HEK293 (cell line): Measurements from ENCODE around the gene IGLON5.

Experiments used
- CTCF ChIA-PET: fragments of 350-600 bp; formaldehyde crosslinking; extraction: SDS; loops from one replicate; lab custom pipeline; 2021; ENCODE audit warnings: antibody characterized with exemption; lab: Yijun Ruan, JAX
- POLR2A ChIA-PET: fragments of 300-600 bp; formaldehyde crosslinking; extraction: SDS; loops from one replicate; lab custom pipeline; 2020; ENCODE audit warnings: antibody characterized with exemption, inconsistent platforms; lab: Yijun Ruan, JAX
- H3K27ac ChIP-seq: fragments of 200-500 bp; sonication (Bioruptor generic); 2 replicates; pipeline ENCODE4 v1.5.1; 2014; ENCODE audit warnings: low read depth, low read length, control low read depth, inconsistent platforms; ENCODE audit errors: extremely low read depth
- H3K36me3 ChIP-seq, 2 experiments: fragments of 200-500 bp in 1 of 2; sonication (Bioruptor generic) in 1 of 2; 1 replicate in 1 of 2; 2 replicates in 1 of 2; pipeline ENCODE4 v1.5.1; 2014 to 2017; ENCODE audit warnings: inconsistent platforms in 2 of 2, low read length in 2 of 2; ENCODE audit not compliant: control insufficient read depth in 2 of 2, insufficient read depth in 1 of 2
- H3K4me1 ChIP-seq: fragments of 200-500 bp; sonication (Bioruptor generic); 2 replicates; pipeline ENCODE4 v1.5.1; 2014; ENCODE audit warnings: mild to moderate bottlenecking, low read length, inconsistent platforms; ENCODE audit not compliant: control insufficient read depth, insufficient read depth
- H3K4me3 ChIP-seq: 2 replicates; pipeline ENCODE4 v1.5.1; 2011; ENCODE audit warnings: low read depth, mild to moderate bottlenecking, control low read depth, low read length, moderate library complexity
- H3K9me3 ChIP-seq: fragments of 200-500 bp; sonication (Bioruptor generic); 2 replicates; pipeline ENCODE4 v1.5.1; 2014; ENCODE audit warnings: low read depth, low read length, inconsistent platforms; ENCODE audit not compliant: control insufficient read depth, insufficient read depth
- KLF1 ChIP-seq: fragments of 450-650 bp; formaldehyde crosslinking; IDR thresholded peaks from 2 replicates; pipeline ENCODE4 v1.5.1; 2016; ENCODE audit warnings: missing biosample characterization, missing genetic modification characterization
- KLF7 ChIP-seq: fragments of 450-650 bp; formaldehyde crosslinking; IDR thresholded peaks from 2 replicates; pipeline ENCODE4 v1.5.1; 2016; ENCODE audit warnings: missing biosample characterization, missing genetic modification characterization, borderline replicate concordance
- OSR2 ChIP-seq: fragments of 450-650 bp; formaldehyde crosslinking; IDR thresholded peaks from 2 replicates; pipeline ENCODE4 v1.5.1; 2016; ENCODE audit warnings: missing biosample characterization, missing genetic modification characterization
- SP7 ChIP-seq: fragments of 450-650 bp; formaldehyde crosslinking; IDR thresholded peaks from 2 replicates; pipeline ENCODE4 v1.5.1; 2016; ENCODE audit warnings: missing biosample characterization, missing genetic modification characterization
- ZNF157 ChIP-seq: fragments of 450-650 bp; formaldehyde crosslinking; IDR thresholded peaks from 2 replicates; pipeline ENCODE4 v1.5.1; 2016; ENCODE audit warnings: missing biosample characterization, missing genetic modification characterization
- ZNF169 ChIP-seq: fragments of 450-650 bp; formaldehyde crosslinking; IDR thresholded peaks from 2 replicates; pipeline ENCODE4 v1.5.1; 2016; ENCODE audit warnings: missing biosample characterization, missing genetic modification characterization
- ZNF221 ChIP-seq: fragments of 450-650 bp; formaldehyde crosslinking; IDR thresholded peaks from 2 replicates; pipeline ENCODE4 v1.5.1; 2017; ENCODE audit warnings: missing biosample characterization, missing genetic modification characterization, borderline replicate concordance
- ZNF558 ChIP-seq: fragments of 450-650 bp; formaldehyde crosslinking; IDR thresholded peaks from 2 replicates; pipeline ENCODE4 v1.5.1; 2016; ENCODE audit warnings: missing biosample characterization, missing genetic modification characterization
- ZNF610 ChIP-seq: fragments of 450-650 bp; formaldehyde crosslinking; IDR thresholded peaks from 2 replicates; pipeline ENCODE4 v1.5.1; 2016; ENCODE audit warnings: missing biosample characterization, missing genetic modification characterization, borderline replicate concordance
- ZNF658 ChIP-seq: fragments of 450-650 bp; formaldehyde crosslinking; IDR thresholded peaks from 2 replicates; pipeline ENCODE4; 2016; ENCODE audit warnings: missing biosample characterization, missing genetic modification characterization
- ZNF677 ChIP-seq: fragments of 450-650 bp; IDR thresholded peaks from 2 replicates; pipeline ENCODE4 v1.5.0; 2018; ENCODE audit warnings: missing biosample characterization, mild to moderate bottlenecking, missing genetic modification characterization, moderate library complexity
- ZNF777 ChIP-seq: fragments of 450-650 bp; formaldehyde crosslinking; IDR thresholded peaks from 2 replicates; pipeline ENCODE4 v1.5.1; 2017; ENCODE audit warnings: missing biosample characterization, missing genetic modification characterization, borderline replicate concordance
- TF ChIP-seq, protein P1 (sequence below): fragments of 450-650 bp; formaldehyde crosslinking; IDR thresholded peaks from 2 replicates; pipeline ENCODE4; 2016; ENCODE audit warnings: missing biosample characterization, missing genetic modification characterization
- TF ChIP-seq, protein P2 (sequence below): fragments of 450-650 bp; formaldehyde crosslinking; IDR thresholded peaks from 2 replicates; pipeline ENCODE4 v1.5.1; 2017; ENCODE audit warnings: missing biosample characterization, missing genetic modification characterization
- TF ChIP-seq, protein P3 (sequence below): fragments of 450-650 bp; formaldehyde crosslinking; conservative IDR thresholded peaks from 2 replicates; pipeline ENCODE4 v1.5.1; 2016; ENCODE audit warnings: low read depth, missing biosample characterization, missing genetic modification characterization
- TF ChIP-seq, protein P4 (sequence below): fragments of 450-650 bp; formaldehyde crosslinking; IDR thresholded peaks from 2 replicates; pipeline ENCODE4 v1.5.1; 2017; ENCODE audit warnings: missing biosample characterization, missing genetic modification characterization
- TF ChIP-seq, protein P5 (sequence below): fragments of 450-650 bp; IDR thresholded peaks from 2 replicates; pipeline ENCODE4 v1.5.1; 2018; ENCODE audit warnings: missing biosample characterization, mild to moderate bottlenecking, missing genetic modification characterization
- TF ChIP-seq, protein P6 (sequence below): fragments of 450-650 bp; formaldehyde crosslinking; IDR thresholded peaks from 2 replicates; pipeline ENCODE4 v1.5.1; 2016; ENCODE audit warnings: missing biosample characterization, missing genetic modification characterization

Gene IGLON5

DNA sequence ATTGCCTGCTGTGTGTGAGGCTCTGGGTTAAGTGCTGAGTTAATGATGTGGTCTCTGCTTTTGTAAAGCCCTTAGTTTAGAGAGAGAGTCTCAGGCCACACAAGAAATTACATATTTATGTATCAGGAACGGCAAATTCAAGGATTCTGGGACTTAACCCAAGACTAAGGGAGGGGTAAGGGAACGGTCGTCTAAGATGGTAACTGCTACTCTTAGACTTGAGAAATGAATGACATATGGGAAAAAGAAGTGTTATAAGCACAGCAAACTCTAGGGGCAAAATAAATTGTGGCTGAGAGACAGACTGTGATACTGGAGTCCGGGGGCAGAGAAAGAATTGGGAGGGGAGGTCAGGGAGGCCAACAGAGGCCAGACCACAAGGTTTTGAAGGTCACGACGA is 20.3 kb downstream of the IGLON5 start:
- ChIA-PET CTCF (interaction anchor here (0.5 to 1.2 kb wide), 5 partner anchors 8 to 1095 kb away, joined by 3 to 4 read pairs (median 3); no protein-coding TSS in a partner anchor), POLR2A (no interaction called here)
- Histone ChIP-seq H3K4me3 (no peak overlapping the region), H3K36me3 (no peaks in the 10 kb centered on the region), H3K27ac (no peak overlapping the region), H3K4me1 (no peaks in the 10 kb centered on the region), H3K9me3 (no peaks in the 10 kb centered on the region)
- TF ChIP-seq OSR2 (tag by site-specific recombination) (no peak), SP7 (tag by site-specific recombination) (no peak), ZNF157 (tag by site-specific recombination) (no peak), KLF7 (tag by site-specific recombination) (no peak), ZNF169 (no peak), ZNF610 (no peak), ZNF658 (no peak), ZNF677 (no peak), ZNF777 (tag by site-specific recombination) (no peak), KLF1 (no peak), ZNF221 (tag by site-specific recombination) (no peak), ZNF558 (tag by site-specific recombination) (no peak)
- TF ChIP-seq, protein P1, sequence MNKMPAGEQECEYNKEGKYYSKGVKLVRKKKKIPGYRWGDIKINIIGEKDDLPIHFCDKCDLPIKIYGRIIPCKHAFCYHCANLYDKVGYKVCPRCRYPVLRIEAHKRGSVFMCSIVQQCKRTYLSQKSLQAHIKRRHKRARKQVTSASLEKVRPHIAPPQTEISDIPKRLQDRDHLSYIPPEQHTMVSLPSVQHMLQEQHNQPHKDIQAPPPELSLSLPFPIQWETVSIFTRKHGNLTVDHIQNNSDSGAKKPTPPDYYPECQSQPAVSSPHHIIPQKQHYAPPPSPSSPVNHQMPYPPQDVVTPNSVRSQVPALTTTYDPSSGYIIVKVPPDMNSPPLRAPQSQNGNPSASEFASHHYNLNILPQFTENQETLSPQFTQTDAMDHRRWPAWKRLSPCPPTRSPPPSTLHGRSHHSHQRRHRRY, result no peak
- TF ChIP-seq, protein P2, sequence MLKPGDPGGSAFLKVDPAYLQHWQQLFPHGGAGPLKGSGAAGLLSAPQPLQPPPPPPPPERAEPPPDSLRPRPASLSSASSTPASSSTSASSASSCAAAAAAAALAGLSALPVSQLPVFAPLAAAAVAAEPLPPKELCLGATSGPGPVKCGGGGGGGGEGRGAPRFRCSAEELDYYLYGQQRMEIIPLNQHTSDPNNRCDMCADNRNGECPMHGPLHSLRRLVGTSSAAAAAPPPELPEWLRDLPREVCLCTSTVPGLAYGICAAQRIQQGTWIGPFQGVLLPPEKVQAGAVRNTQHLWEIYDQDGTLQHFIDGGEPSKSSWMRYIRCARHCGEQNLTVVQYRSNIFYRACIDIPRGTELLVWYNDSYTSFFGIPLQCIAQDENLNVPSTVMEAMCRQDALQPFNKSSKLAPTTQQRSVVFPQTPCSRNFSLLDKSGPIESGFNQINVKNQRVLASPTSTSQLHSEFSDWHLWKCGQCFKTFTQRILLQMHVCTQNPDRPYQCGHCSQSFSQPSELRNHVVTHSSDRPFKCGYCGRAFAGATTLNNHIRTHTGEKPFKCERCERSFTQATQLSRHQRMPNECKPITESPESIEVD (tag by site-specific recombination), result no peak
- TF ChIP-seq, protein P3, sequence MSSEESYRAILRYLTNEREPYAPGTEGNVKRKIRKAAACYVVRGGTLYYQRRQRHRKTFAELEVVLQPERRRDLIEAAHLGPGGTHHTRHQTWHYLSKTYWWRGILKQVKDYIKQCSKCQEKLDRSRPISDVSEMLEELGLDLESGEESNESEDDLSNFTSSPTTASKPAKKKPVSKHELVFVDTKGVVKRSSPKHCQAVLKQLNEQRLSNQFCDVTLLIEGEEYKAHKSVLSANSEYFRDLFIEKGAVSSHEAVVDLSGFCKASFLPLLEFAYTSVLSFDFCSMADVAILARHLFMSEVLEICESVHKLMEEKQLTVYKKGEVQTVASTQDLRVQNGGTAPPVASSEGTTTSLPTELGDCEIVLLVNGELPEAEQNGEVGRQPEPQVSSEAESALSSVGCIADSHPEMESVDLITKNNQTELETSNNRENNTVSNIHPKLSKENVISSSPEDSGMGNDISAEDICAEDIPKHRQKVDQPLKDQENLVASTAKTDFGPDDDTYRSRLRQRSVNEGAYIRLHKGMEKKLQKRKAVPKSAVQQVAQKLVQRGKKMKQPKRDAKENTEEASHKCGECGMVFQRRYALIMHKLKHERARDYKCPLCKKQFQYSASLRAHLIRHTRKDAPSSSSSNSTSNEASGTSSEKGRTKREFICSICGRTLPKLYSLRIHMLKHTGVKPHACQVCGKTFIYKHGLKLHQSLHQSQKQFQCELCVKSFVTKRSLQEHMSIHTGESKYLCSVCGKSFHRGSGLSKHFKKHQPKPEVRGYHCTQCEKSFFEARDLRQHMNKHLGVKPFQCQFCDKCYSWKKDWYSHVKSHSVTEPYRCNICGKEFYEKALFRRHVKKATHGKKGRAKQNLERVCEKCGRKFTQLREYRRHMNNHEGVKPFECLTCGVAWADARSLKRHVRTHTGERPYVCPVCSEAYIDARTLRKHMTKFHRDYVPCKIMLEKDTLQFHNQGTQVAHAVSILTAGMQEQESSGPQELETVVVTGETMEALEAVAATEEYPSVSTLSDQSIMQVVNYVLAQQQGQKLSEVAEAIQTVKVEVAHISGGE (tag by site-specific recombination), result no peak
- TF ChIP-seq, protein P4, sequence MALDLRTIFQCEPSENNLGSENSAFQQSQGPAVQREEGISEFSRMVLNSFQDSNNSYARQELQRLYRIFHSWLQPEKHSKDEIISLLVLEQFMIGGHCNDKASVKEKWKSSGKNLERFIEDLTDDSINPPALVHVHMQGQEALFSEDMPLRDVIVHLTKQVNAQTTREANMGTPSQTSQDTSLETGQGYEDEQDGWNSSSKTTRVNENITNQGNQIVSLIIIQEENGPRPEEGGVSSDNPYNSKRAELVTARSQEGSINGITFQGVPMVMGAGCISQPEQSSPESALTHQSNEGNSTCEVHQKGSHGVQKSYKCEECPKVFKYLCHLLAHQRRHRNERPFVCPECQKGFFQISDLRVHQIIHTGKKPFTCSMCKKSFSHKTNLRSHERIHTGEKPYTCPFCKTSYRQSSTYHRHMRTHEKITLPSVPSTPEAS (tag by site-specific recombination), result no peak
- TF ChIP-seq, protein P5, sequence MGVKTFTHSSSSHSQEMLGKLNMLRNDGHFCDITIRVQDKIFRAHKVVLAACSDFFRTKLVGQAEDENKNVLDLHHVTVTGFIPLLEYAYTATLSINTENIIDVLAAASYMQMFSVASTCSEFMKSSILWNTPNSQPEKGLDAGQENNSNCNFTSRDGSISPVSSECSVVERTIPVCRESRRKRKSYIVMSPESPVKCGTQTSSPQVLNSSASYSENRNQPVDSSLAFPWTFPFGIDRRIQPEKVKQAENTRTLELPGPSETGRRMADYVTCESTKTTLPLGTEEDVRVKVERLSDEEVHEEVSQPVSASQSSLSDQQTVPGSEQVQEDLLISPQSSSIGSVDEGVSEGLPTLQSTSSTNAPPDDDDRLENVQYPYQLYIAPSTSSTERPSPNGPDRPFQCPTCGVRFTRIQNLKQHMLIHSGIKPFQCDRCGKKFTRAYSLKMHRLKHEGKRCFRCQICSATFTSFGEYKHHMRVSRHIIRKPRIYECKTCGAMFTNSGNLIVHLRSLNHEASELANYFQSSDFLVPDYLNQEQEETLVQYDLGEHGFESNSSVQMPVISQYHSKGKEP, result no peak
- TF ChIP-seq, protein P6, sequence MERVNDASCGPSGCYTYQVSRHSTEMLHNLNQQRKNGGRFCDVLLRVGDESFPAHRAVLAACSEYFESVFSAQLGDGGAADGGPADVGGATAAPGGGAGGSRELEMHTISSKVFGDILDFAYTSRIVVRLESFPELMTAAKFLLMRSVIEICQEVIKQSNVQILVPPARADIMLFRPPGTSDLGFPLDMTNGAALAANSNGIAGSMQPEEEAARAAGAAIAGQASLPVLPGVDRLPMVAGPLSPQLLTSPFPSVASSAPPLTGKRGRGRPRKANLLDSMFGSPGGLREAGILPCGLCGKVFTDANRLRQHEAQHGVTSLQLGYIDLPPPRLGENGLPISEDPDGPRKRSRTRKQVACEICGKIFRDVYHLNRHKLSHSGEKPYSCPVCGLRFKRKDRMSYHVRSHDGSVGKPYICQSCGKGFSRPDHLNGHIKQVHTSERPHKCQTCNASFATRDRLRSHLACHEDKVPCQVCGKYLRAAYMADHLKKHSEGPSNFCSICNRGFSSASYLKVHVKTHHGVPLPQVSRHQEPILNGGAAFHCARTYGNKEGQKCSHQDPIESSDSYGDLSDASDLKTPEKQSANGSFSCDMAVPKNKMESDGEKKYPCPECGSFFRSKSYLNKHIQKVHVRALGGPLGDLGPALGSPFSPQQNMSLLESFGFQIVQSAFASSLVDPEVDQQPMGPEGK (tag by site-specific recombination), result no peak
